PC-3 (cell line): ENCODE measurements around the gene CEACAM19. TPM values are rescaled to one million over a fixed set of nuclear protein-coding genes. Genes with fewer than 3 reads are reported as not detected.

Experiments
- ATAC-seq: fragments of 200-7000 bp; cut with Tn5 transposase; 2 replicates; pipeline ENCODE4 v1.9.1; 2020; ENCODE audit warnings: mild to moderate bottlenecking, moderate library complexity
- BruUV-seq: library from RNA; stranded (reverse); fragments of 400-500 nt; replicated peaks from 2 replicates; lab custom pipeline; 2021; lab: Mats Ljungman, UMichigan
- CTCF ChIA-PET: fragments of 300-600 bp; sonication (Branson Sonifier 250); formaldehyde crosslinking; loops from one replicate; lab custom pipeline; 2022; ENCODE audit warnings: antibody characterized with exemption; lab: Charles Lee
- POLR2A ChIA-PET: fragments of 300-600 bp; sonication (Branson Sonifier 250); formaldehyde crosslinking; loops from one replicate; lab custom pipeline; 2022; ENCODE audit warnings: antibody characterized with exemption; ENCODE audit not compliant: unreplicated experiment; lab: Charles Lee
- DNase-seq: peaks from one replicate; pipeline ENCODE4 v3.0.0-alpha.2; 2015
- H2AFZ ChIP-seq: fragments of 300-600 bp; sonication (generic); 2 replicates; pipeline ENCODE4 v1.6.0; 2016; ENCODE audit warnings: antibody characterized with exemption, low read length
- H3F3A ChIP-seq: fragments of 300-600 bp; sonication (generic); one replicate; pipeline ENCODE4 v1.6.0; 2017; ENCODE audit warnings: antibody characterized with exemption, low read length, control low read depth, mild to moderate bottlenecking; ENCODE audit not compliant: unreplicated experiment
- H3K27ac ChIP-seq: fragments of 300-600 bp; sonication (generic); 2 replicates; pipeline ENCODE4 v1.5.1; 2016; ENCODE audit warnings: mild to moderate bottlenecking, low read length
- H3K27me3 ChIP-seq: fragments of 300-600 bp; sonication (generic); 2 replicates; pipeline ENCODE4 v1.6.1; 2016; ENCODE audit warnings: low read length, mixed read lengths
- H3K36me3 ChIP-seq: fragments of 300-600 bp; sonication (generic); 2 replicates; pipeline ENCODE4 v1.6.1; 2016; ENCODE audit warnings: low read depth, mixed run types, low read length, mixed read lengths
- H3K4me1 ChIP-seq: fragments of 300-600 bp; sonication (generic); 2 replicates; pipeline ENCODE4 v1.5.1; 2016; ENCODE audit warnings: low read length; ENCODE audit not compliant: insufficient read depth
- H3K4me2 ChIP-seq: fragments of 300-600 bp; sonication (generic); 2 replicates; pipeline ENCODE4 v1.6.0; 2016; ENCODE audit warnings: low read length
- H3K4me3 ChIP-seq: fragments of 300-600 bp; sonication (generic); 2 replicates; pipeline ENCODE4 v1.5.1; 2016; ENCODE audit warnings: mild to moderate bottlenecking, low read length, mixed read lengths
- H3K79me2 ChIP-seq: fragments of 300-600 bp; sonication (generic); 2 replicates; pipeline ENCODE4 v1.6.1; 2017; ENCODE audit warnings: low read length, mixed read lengths
- H3K9ac ChIP-seq: fragments of 300-600 bp; sonication (generic); 2 replicates; pipeline ENCODE4 v1.6.0; 2016; ENCODE audit warnings: mild to moderate bottlenecking, low read length
- H3K9me2 ChIP-seq: fragments of 300-600 bp; sonication (generic); replicated peaks from 2 replicates; pipeline ENCODE4 v1.6.1; 2016; ENCODE audit warnings: mixed run types, low read length, mixed read lengths
- H3K9me3 ChIP-seq: fragments of 300-600 bp; sonication (generic); 2 replicates; pipeline ENCODE4 v1.6.1; 2016; ENCODE audit warnings: low read length, mixed read lengths
- H4K20me1 ChIP-seq: fragments of 300-600 bp; sonication (generic); 2 replicates; pipeline ENCODE4 v1.6.1; 2016; ENCODE audit warnings: low read length, mixed read lengths
- EZH2 ChIP-seq: fragments of 300-600 bp; sonication (generic); IDR thresholded peaks from one replicate; pipeline ENCODE4 v1.6.1; 2017; ENCODE audit warnings: antibody characterized with exemption, mild to moderate bottlenecking, low read length; ENCODE audit not compliant: unreplicated experiment
- EZH2phosphoT487 ChIP-seq: fragments of 300-600 bp; sonication (generic); IDR thresholded peaks from 2 replicates; pipeline ENCODE4 v1.6.1; 2018; ENCODE audit warnings: mild to moderate bottlenecking, antibody characterized with exemption, low read length, borderline replicate concordance
- intact Hi-C: fragments of 100-400 bp; cut with micrococcal nuclease; formaldehyde crosslinking; loops from 2 replicates; pipeline ENCODE4 v1.9.0; 2023
- microRNA-seq: library from miRNA; unstranded; fragments of <30 nt; microRNA quantifications from one replicate; pipeline ENCODE4 v1.1.0, GENCODE V29; 2020; ENCODE audit not compliant: unreplicated experiment
- total RNA-seq: library from RNA; depleted of rRNA; stranded (reverse); fragments of >200 nt; gene quantifications from 2 replicates; pipeline ENCODE4 v1.2.3, GENCODE V29; 2014; rRNA removed
- TF ChIP-seq, protein P1 (sequence below): fragments of 300-600 bp; sonication (generic); conservative IDR thresholded peaks from 2 replicates; pipeline ENCODE4 v1.5.1; 2017; ENCODE audit warnings: antibody characterized with exemption, low read depth, mild to moderate bottlenecking, low read length

Gene CEACAM19
- total RNA-seq, 1 experiment from 2014 or later: 4.3 TPM

DNA sequence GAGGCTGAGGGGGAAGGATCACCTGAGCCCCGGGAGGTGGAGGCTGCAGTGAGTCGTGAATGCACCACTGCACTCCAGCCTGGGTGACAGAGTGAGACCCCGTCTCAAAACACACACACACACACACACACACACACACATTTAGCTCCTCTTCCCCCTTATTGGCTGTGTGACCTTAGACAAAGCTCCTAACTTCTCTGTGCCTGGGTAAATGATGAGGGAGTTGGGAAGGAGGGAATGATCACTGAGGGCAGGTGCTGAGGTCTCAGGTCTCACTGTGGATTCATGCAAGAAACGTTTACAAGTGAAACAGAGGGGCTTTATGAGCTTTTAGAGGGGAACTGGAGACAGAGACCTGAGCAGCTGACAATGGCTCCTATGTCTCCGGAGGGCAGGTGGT is 60.3 kb downstream of the CEACAM19 start:
- DNase-seq (no peak), ATAC-seq (no peak)
- Histone ChIP-seq H3K9me3 (no peaks in the 10 kb centered on the region), H3K27ac (no peak overlapping the region), H3K9me2 (no peaks in the 10 kb centered on the region), H3K9ac (no peak overlapping the region), H4K20me1 (no peaks in the 10 kb centered on the region), H3F3A (no peaks in the 10 kb centered on the region), H2AFZ (no peak overlapping the region), H3K36me3 (no peaks in the 10 kb centered on the region), H3K27me3 (no peaks in the 10 kb centered on the region), H3K4me2 (no peak overlapping the region), H3K4me1 (peaks cover 9% of the 10 kb centered on the region; the same call in 1 of the 2 replicates), H3K4me3 (no peak overlapping the region), H3K79me2 (no peaks in the 10 kb centered on the region)
- intact Hi-C loops: no loop called here
- TF ChIP-seq EZH2: no peak
- no peak for TF ChIP-seq EZH2phosphoT487
- TF ChIP-seq, protein P1, sequence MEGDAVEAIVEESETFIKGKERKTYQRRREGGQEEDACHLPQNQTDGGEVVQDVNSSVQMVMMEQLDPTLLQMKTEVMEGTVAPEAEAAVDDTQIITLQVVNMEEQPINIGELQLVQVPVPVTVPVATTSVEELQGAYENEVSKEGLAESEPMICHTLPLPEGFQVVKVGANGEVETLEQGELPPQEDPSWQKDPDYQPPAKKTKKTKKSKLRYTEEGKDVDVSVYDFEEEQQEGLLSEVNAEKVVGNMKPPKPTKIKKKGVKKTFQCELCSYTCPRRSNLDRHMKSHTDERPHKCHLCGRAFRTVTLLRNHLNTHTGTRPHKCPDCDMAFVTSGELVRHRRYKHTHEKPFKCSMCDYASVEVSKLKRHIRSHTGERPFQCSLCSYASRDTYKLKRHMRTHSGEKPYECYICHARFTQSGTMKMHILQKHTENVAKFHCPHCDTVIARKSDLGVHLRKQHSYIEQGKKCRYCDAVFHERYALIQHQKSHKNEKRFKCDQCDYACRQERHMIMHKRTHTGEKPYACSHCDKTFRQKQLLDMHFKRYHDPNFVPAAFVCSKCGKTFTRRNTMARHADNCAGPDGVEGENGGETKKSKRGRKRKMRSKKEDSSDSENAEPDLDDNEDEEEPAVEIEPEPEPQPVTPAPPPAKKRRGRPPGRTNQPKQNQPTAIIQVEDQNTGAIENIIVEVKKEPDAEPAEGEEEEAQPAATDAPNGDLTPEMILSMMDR: no peak
- BruUV-seq: no TSS peak
- CTCF ChIA-PET: interaction anchor here (0.6 kb wide), 1 partner anchor 41 kb away, joined by 6 read pairs; no protein-coding TSS in a partner anchor
- POLR2A ChIA-PET: no interaction called here

DNA sequence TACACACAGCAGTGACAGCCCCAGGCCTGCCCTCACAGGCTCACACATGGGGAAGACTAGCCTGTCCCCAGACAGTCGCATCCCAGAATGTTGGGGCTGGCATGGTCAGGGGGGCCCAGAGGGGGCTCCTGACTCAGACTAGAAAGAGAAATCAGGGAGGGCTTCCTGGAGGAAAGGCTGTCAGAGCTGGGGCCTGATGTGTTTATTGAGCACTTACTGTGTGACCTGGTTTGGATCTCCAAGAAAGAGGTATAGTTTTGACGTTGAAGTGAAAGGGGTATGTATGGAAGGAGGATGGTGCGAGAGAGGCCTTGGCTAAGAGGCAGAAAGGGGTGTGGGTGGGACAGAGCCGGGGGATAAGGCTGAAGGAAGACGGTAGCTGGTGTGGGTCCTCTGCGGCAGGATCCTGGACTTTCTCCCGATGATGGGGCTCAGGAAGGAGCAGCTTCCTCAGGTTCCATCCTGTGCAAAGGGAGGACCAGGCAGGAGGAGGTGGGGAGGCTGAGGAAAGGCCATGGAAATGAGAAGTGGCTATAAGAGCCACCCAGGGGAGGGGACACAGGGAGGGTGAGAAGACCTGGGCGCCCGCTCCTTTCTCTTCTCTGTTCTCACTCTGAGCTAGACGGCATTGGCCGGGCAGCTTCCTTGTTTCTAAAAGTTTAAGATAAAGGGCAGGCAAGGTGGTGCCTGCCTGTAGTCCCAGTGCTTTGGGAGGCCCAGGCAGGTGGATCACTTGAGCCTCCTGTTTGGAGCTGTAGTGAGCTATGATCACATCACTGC is 61.1 kb downstream of the CEACAM19 start:
- no peak overlapping the region for H3K4me3 ChIP-seq
- peaks cover 9% of the 10 kb centered on the region; the same call in 1 of the 2 replicates for H3K4me1 ChIP-seq
- no peaks in the 10 kb centered on the region for H3K36me3 ChIP-seq
- H3K79me2 ChIP-seq: no peaks in the 10 kb centered on the region
- no peaks in the 10 kb centered on the region for H3K9me2 ChIP-seq
- intact Hi-C loops: no loop called here
- H3K9me3 ChIP-seq: no peaks in the 10 kb centered on the region
- no peaks in the 10 kb centered on the region for H3K27me3 ChIP-seq
- no peaks in the 10 kb centered on the region for H3F3A ChIP-seq
- DNase-seq (no peak), ATAC-seq (no peak)
- H2AFZ ChIP-seq: no peak overlapping the region
- no peak overlapping the region for H3K9ac ChIP-seq
- ChIA-PET POLR2A (no interaction called here), CTCF (interaction anchor here (0.6 kb wide), 1 partner anchor 40 kb away, joined by 6 read pairs; no protein-coding TSS in a partner anchor)
- H4K20me1 ChIP-seq: no peaks in the 10 kb centered on the region
- no peak overlapping the region for H3K4me2 ChIP-seq
- H3K27ac ChIP-seq: no peak overlapping the region
- no peak for TF ChIP-seq EZH2
- TF ChIP-seq, protein P1: no peak
- TF ChIP-seq EZH2phosphoT487: no peak
- no TSS peak for BruUV-seq

Small RNA genes within 50 kb of the gene (microRNA-seq; reads per million reads assigned to microRNA genes)
- gene MIR4531: not detected

Other genes starting within 250 kb of the CEACAM19 start
- gene ZNF229, start 223.0 kb upstream of the CEACAM19 start, total RNA-seq: 2.4 and 6.2 TPM in 2 replicates
- gene ZNF180, start 171.0 kb upstream of the CEACAM19 start, total RNA-seq: 7.1 and 9.8 TPM in 2 replicates
- gene CEACAM20, start 141.8 kb upstream of the CEACAM19 start, total RNA-seq: not detected in 2 replicates
- gene IGSF23, start 57.9 kb upstream of the CEACAM19 start, total RNA-seq: not detected in 2 replicates
- gene PVR, start 27.6 kb upstream of the CEACAM19 start, total RNA-seq: 67.8 and 75.3 TPM in 2 replicates
- gene CEACAM16, start 27.7 kb downstream of the CEACAM19 start, total RNA-seq: not detected in 2 replicates
- gene BCL3, start 77.2 kb downstream of the CEACAM19 start, total RNA-seq: 22.9 and 25.5 TPM in 2 replicates
- 25.4 and 26.4 TPM in 2 replicates for gene CBLC, start 106.4 kb downstream of the CEACAM19 start, total RNA-seq
- 12.9 and 18.7 TPM in 2 replicates for gene BCAM, start 137.6 kb downstream of the CEACAM19 start, total RNA-seq
- 61.0 and 71.6 TPM in 2 replicates for gene NECTIN2, start 174.8 kb downstream of the CEACAM19 start, total RNA-seq
- gene TOMM40, start 219.8 kb downstream of the CEACAM19 start, total RNA-seq: 190 and 201 TPM in 2 replicates
- 2.7 and 3.6 TPM in 2 replicates for gene APOE, start 234.3 kb downstream of the CEACAM19 start, total RNA-seq
- gene APOC1, start 243.1 kb downstream of the CEACAM19 start, total RNA-seq: 2.7 and 3.3 TPM in 2 replicates